DMS53 treated with DMSO at 0.1 percent for 48 hours (cell line): ENCODE data around the gene GRK5.

Experiments used
- DNase-seq: peaks from one replicate; lab custom pipeline; 2025; ENCODE audit not compliant: unreplicated experiment; lab: John Stamatoyannopoulos, UW

GRK5 gene

GRCh38 chr10:119398996-119399395 lies 191.6 kb downstream of the GRK5 start:
- no peak for DNase-seq

- DNase-seq: no peak
Measured at GRCh38 chr10:119399466-119399865, 192.1 kb downstream of the GRK5 start.

- DNase-seq: peak; percentile 1
Measured at GRCh38 chr10:119401671-119402395, 194.5 kb downstream of the GRK5 start.

- no peak for DNase-seq
Measured at GRCh38 chr10:119403921-119404320, 196.6 kb downstream of the GRK5 start.

- no peak for DNase-seq
Measured at GRCh38 chr10:119404719-119405519, 197.5 kb downstream of the GRK5 start.

- no peak for DNase-seq
Measured at GRCh38 chr10:119405520-119405807, 198.1 kb downstream of the GRK5 start.

- DNase-seq: no peak
Measured at GRCh38 chr10:119406137-119406536, 198.8 kb downstream of the GRK5 start.

GRCh38 chr10:119406601-119407253 lies 199.4 kb downstream of the GRK5 start:
- no peak for DNase-seq

- DNase-seq: no peak
Measured at GRCh38 chr10:119407254-119407777, 199.9 kb downstream of the GRK5 start.

- no peak for DNase-seq
Measured at GRCh38 chr10:119408072-119408471, 200.7 kb downstream of the GRK5 start.

GRCh38 chr10:119408969-119409371 lies 201.6 kb downstream of the GRK5 start:
- no peak for DNase-seq

GRCh38 chr10:119409385-119409784 lies 202.0 kb downstream of the GRK5 start:
- no peak for DNase-seq

GRCh38 chr10:119409906-119410305 lies 202.5 kb downstream of the GRK5 start:
- no peak for DNase-seq

GRCh38 chr10:119410361-119411116 lies 203.2 kb downstream of the GRK5 start:
- no peak for DNase-seq

- no peak for DNase-seq
Measured at GRCh38 chr10:119412244-119413092, 205.1 kb downstream of the GRK5 start.

GRCh38 chr10:119413093-119413453 lies 205.7 kb downstream of the GRK5 start:
- no peak for DNase-seq

GRCh38 chr10:119413471-119414080 lies 206.2 kb downstream of the GRK5 start:
- no peak for DNase-seq

GRCh38 chr10:119414081-119414611 lies 206.8 kb downstream of the GRK5 start:
- DNase-seq: no peak

- no peak for DNase-seq
Measured at GRCh38 chr10:119415121-119415520, 207.8 kb downstream of the GRK5 start.
